GM12878 (cell line): Measurements from ENCODE around the gene CDCA8. TPM values are rescaled to one million over a fixed set of nuclear protein-coding genes. Genes with fewer than 3 reads are reported as not detected.

ENCODE experiments used
- ATF2 ChIP-seq: IDR thresholded peaks from 2 replicates; pipeline ENCODE4 v1.6.1; 2012; ENCODE audit warnings: low read length, inconsistent platforms
- BCLAF1 ChIP-seq: fragments of 450-650 bp; IDR thresholded peaks from 2 replicates; pipeline ENCODE4 v1.6.1; 2017; ENCODE audit warnings: antibody characterized with exemption, mild to moderate bottlenecking, moderate library complexity
- BHLHE40 ChIP-seq, 2 experiments: fragments of 450-650 bp in 1 of 2; IDR thresholded peaks; 2 replicates each; pipeline ENCODE4 v1.6.1; 2011 to 2017; ENCODE audit warnings: low read depth in 2 of 2, borderline replicate concordance in 1 of 2, improper control_type of control experiment in 1 of 2, low read length in 1 of 2, mild to moderate bottlenecking in 1 of 2
- DPF2 ChIP-seq: fragments of 450-650 bp; IDR thresholded peaks from 2 replicates; pipeline ENCODE4 v1.6.1; 2017; ENCODE audit warnings: mild to moderate bottlenecking
- GABPA ChIP-seq: IDR thresholded peaks from 2 replicates; pipeline ENCODE4 v1.6.1; 2014; ENCODE audit warnings: antibody characterized with exemption, low read depth, mild to moderate bottlenecking, inconsistent platforms
- GATAD2B ChIP-seq: fragments of 450-650 bp; conservative IDR thresholded peaks from 2 replicates; pipeline ENCODE4 v1.6.1; 2017; ENCODE audit warnings: low read depth, mild to moderate bottlenecking, moderate library complexity
- HDAC2 ChIP-seq: fragments of 200-600 bp; sonication (generic); IDR thresholded peaks from 2 replicates; pipeline ENCODE4 v1.6.1; 2017
- KLF5 ChIP-seq: fragments of 450-650 bp; IDR thresholded peaks from 2 replicates; pipeline ENCODE4 v1.6.1; 2014; ENCODE audit warnings: mild to moderate bottlenecking; ENCODE audit not compliant: partially characterized antibody
- LARP7 ChIP-seq: fragments of 450-650 bp; IDR thresholded peaks from 2 replicates; pipeline ENCODE4 v1.6.1; 2017; ENCODE audit warnings: mild to moderate bottlenecking
- MXI1 ChIP-seq: fragments of 150-350 bp; IDR thresholded peaks from 2 replicates; pipeline ENCODE4 v1.6.1; 2011; ENCODE audit warnings: low read depth, mild to moderate bottlenecking, inconsistent platforms, low read length, improper control_type of control experiment
- PML ChIP-seq: IDR thresholded peaks from 2 replicates; pipeline ENCODE4 v1.6.1; 2012; ENCODE audit warnings: low read length, inconsistent platforms
- SPI1 ChIP-seq: IDR thresholded peaks from 2 replicates; pipeline ENCODE4 v1.6.1; 2011; ENCODE audit warnings: low read depth, mild to moderate bottlenecking, low read length, moderate library complexity, borderline replicate concordance; ENCODE audit not compliant: insufficient read depth
- TAF1 ChIP-seq: IDR thresholded peaks from 2 replicates; pipeline ENCODE4 v1.6.1; 2011; ENCODE audit warnings: mild to moderate bottlenecking, low read depth, low read length, borderline replicate concordance
- TARDBP ChIP-seq: IDR thresholded peaks from 2 replicates; pipeline ENCODE4 v1.6.1; 2016; ENCODE audit warnings: borderline replicate concordance
- WRNIP1 ChIP-seq: IDR thresholded peaks from 2 replicates; pipeline ENCODE4 v1.6.1; 2011; ENCODE audit warnings: low read depth, low read length, improper control_type of control experiment, borderline replicate concordance
- ZBTB40 ChIP-seq: fragments of 450-650 bp; IDR thresholded peaks from 2 replicates; pipeline ENCODE4 v1.6.1; 2016; ENCODE audit warnings: mild to moderate bottlenecking, moderate library complexity, borderline replicate concordance
- polyA plus RNA-seq, 11 experiments: library from polyadenylated mRNA; depleted of rRNA in 4 of 11; unstranded in 6 of 11; stranded (reverse) in 5 of 11; fragments of >200 nt; fragmentation: Nextera tagmentation in 4 of 11; fragmentation: Illumina TruSeq in 1 of 11; extraction: Ambion mirVana in 4 of 11; extraction: Trizol in 1 of 11; gene quantifications; 1 replicate in 1 of 11; 2 replicates in 10 of 11; pipeline versions ENCODE4 v1.2.1 to v1.2.3, GENCODE V29; 2011 to 2016; ENCODE audit warnings: inconsistent platforms in 2 of 11, missing spikeins in 2 of 11, low read depth in 1 of 11
- total RNA-seq, 4 experiments: library from RNA; depleted of rRNA in 3 of 4; stranded (reverse); fragments of >200 nt in 3 of 4; fragmentation: Illumina TruSeq in 1 of 4; extraction: Trizol in 1 of 4; gene quantifications; 2 replicates each; pipeline versions ENCODE4 v1.2.1 to v1.2.3, GENCODE V29; 2013 to 2021
- TF ChIP-seq, protein P1 (sequence below): IDR thresholded peaks from 2 replicates; pipeline ENCODE4 v1.6.1; 2012; ENCODE audit warnings: low read depth, low read length, improper control_type of control experiment

The CDCA8 gene
- total and polyA plus RNA-seq, 10 of the 15 experiments (the other 5 are each of a cell fraction or from before 2014, with no cell fraction given), result 21.3 to 98.1 (median 61.4) TPM

DNA sequence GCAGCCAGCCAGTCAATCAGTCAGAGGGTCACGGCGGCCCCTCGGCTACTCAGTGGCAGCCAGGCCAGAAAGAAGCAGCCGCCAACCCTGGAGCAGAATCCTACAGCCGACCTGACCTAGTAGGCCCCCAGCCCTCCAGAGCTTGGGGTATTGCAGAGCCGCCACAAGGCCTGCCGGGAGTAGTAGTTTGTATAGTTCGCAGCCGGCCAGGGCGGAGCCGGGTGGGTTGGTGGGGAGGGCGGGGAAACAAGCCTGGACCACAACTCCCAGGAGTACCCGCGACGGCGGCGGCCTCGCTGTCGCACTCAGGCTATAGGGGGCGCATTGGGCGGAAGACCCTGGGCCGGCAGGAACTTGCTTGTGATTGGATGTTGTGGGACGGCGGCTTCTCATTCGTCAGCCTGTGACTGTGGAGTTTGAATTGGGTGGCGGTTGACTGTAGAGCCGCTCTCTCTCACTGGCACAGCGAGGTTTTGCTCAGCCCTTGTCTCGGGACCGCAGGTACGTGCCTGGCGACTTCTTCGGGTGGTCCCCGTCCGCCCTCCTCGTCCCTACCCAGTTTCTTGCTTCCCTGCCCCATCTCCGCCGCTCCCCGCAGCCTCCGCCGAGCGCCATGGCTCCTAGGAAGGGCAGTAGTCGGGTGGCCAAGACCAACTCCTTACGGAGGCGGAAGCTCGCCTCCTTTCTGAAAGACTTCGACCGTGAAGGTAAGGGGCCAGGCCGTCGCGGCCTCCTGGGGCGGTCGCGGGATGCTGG is at the start of gene CDCA8 (continued):
- TF ChIP-seq ZBTB40 (peak; percentile 77; the same call in 1 of the 2 replicates), SPI1 (peak; percentile 15; the same call in 1 of the 2 replicates), GATAD2B (peak; percentile 72; the same call in 1 of the 2 replicates), KLF5 (no peak), PML (peak; percentile 61; the same call in 1 of the 2 replicates), LARP7 (peak; percentile 64; the same call in 1 of the 2 replicates), BHLHE40 (IDR thresholded peaks at IDR 0.05; ENCODE audit: borderline replicate concordance in 1 of 2, low read depth in 2 of 2, low read length in 1 of 2) (peak; percentile 37 to 42; a peak in 3 of 4 replicates), TARDBP (peak; percentile 54; the same call in 1 of the 2 replicates), BCLAF1 (no peak), ATF2 (no peak), WRNIP1 (no peak), MXI1 (peak; percentile 96), TAF1 (0 out of 2 replicates have a peak, but pooled peaks have one; percentile 17), HDAC2 (0 out of 2 replicates have a peak, but pooled peaks have one; percentile 95), DPF2 (no peak), GABPA (peak; percentile 75)
- TF ChIP-seq, protein P1, sequence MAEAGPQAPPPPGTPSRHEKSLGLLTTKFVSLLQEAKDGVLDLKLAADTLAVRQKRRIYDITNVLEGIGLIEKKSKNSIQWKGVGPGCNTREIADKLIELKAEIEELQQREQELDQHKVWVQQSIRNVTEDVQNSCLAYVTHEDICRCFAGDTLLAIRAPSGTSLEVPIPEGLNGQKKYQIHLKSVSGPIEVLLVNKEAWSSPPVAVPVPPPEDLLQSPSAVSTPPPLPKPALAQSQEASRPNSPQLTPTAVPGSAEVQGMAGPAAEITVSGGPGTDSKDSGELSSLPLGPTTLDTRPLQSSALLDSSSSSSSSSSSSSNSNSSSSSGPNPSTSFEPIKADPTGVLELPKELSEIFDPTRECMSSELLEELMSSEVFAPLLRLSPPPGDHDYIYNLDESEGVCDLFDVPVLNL, result peak; percentile 99
